PC-3 (cell line): ENCODE data around the gene GLMP. TPM values are rescaled to one million over a fixed set of nuclear protein-coding genes. Genes with fewer than 3 reads are reported as not detected.
A peak's percentile ranks its signal among the peaks of the same experiment; 100 is the strongest.
"Not testable (repeated sequence)": the region's sequence is repeated elsewhere in the genome, so short reads cannot be mapped to it uniquely, and the experiment has no call there.

Experiments
- ATAC-seq: fragments of 200-7000 bp; cut with Tn5 transposase; 2 replicates; pipeline ENCODE4 v1.9.1; 2020; ENCODE audit warnings: mild to moderate bottlenecking, moderate library complexity
- BruUV-seq: library from RNA; stranded (reverse); fragments of 400-500 nt; replicated peaks from 2 replicates; lab custom pipeline; 2021; lab: Mats Ljungman, UMichigan
- CTCF ChIA-PET: fragments of 300-600 bp; sonication (Branson Sonifier 250); formaldehyde crosslinking; loops from one replicate; lab custom pipeline; 2022; ENCODE audit warnings: antibody characterized with exemption; lab: Charles Lee
- POLR2A ChIA-PET: fragments of 300-600 bp; sonication (Branson Sonifier 250); formaldehyde crosslinking; loops from one replicate; lab custom pipeline; 2022; ENCODE audit warnings: antibody characterized with exemption; ENCODE audit not compliant: unreplicated experiment; lab: Charles Lee
- DNase-seq: peaks from one replicate; pipeline ENCODE4 v3.0.0-alpha.2; 2015
- H2AFZ ChIP-seq: fragments of 300-600 bp; sonication (generic); 2 replicates; pipeline ENCODE4 v1.6.0; 2016; ENCODE audit warnings: antibody characterized with exemption, low read length
- H3F3A ChIP-seq: fragments of 300-600 bp; sonication (generic); one replicate; pipeline ENCODE4 v1.6.0; 2017; ENCODE audit warnings: antibody characterized with exemption, low read length, control low read depth, mild to moderate bottlenecking; ENCODE audit not compliant: unreplicated experiment
- H3K27ac ChIP-seq: fragments of 300-600 bp; sonication (generic); 2 replicates; pipeline ENCODE4 v1.5.1; 2016; ENCODE audit warnings: mild to moderate bottlenecking, low read length
- H3K27me3 ChIP-seq: fragments of 300-600 bp; sonication (generic); 2 replicates; pipeline ENCODE4 v1.6.1; 2016; ENCODE audit warnings: low read length, mixed read lengths
- H3K36me3 ChIP-seq: fragments of 300-600 bp; sonication (generic); 2 replicates; pipeline ENCODE4 v1.6.1; 2016; ENCODE audit warnings: low read depth, mixed run types, low read length, mixed read lengths
- H3K4me1 ChIP-seq: fragments of 300-600 bp; sonication (generic); 2 replicates; pipeline ENCODE4 v1.5.1; 2016; ENCODE audit warnings: low read length; ENCODE audit not compliant: insufficient read depth
- H3K4me2 ChIP-seq: fragments of 300-600 bp; sonication (generic); 2 replicates; pipeline ENCODE4 v1.6.0; 2016; ENCODE audit warnings: low read length
- H3K4me3 ChIP-seq: fragments of 300-600 bp; sonication (generic); 2 replicates; pipeline ENCODE4 v1.5.1; 2016; ENCODE audit warnings: mild to moderate bottlenecking, low read length, mixed read lengths
- H3K79me2 ChIP-seq: fragments of 300-600 bp; sonication (generic); 2 replicates; pipeline ENCODE4 v1.6.1; 2017; ENCODE audit warnings: low read length, mixed read lengths
- H3K9ac ChIP-seq: fragments of 300-600 bp; sonication (generic); 2 replicates; pipeline ENCODE4 v1.6.0; 2016; ENCODE audit warnings: mild to moderate bottlenecking, low read length
- H3K9me2 ChIP-seq: fragments of 300-600 bp; sonication (generic); replicated peaks from 2 replicates; pipeline ENCODE4 v1.6.1; 2016; ENCODE audit warnings: mixed run types, low read length, mixed read lengths
- H3K9me3 ChIP-seq: fragments of 300-600 bp; sonication (generic); 2 replicates; pipeline ENCODE4 v1.6.1; 2016; ENCODE audit warnings: low read length, mixed read lengths
- H4K20me1 ChIP-seq: fragments of 300-600 bp; sonication (generic); 2 replicates; pipeline ENCODE4 v1.6.1; 2016; ENCODE audit warnings: low read length, mixed read lengths
- EZH2 ChIP-seq: fragments of 300-600 bp; sonication (generic); IDR thresholded peaks from one replicate; pipeline ENCODE4 v1.6.1; 2017; ENCODE audit warnings: antibody characterized with exemption, mild to moderate bottlenecking, low read length; ENCODE audit not compliant: unreplicated experiment
- EZH2phosphoT487 ChIP-seq: fragments of 300-600 bp; sonication (generic); IDR thresholded peaks from 2 replicates; pipeline ENCODE4 v1.6.1; 2018; ENCODE audit warnings: mild to moderate bottlenecking, antibody characterized with exemption, low read length, borderline replicate concordance
- intact Hi-C: fragments of 100-400 bp; cut with micrococcal nuclease; formaldehyde crosslinking; loops from 2 replicates; pipeline ENCODE4 v1.9.0; 2023
- total RNA-seq: library from RNA; depleted of rRNA; stranded (reverse); fragments of >200 nt; gene quantifications from 2 replicates; pipeline ENCODE4 v1.2.3, GENCODE V29; 2014
- TF ChIP-seq, protein P1 (sequence below): fragments of 300-600 bp; sonication (generic); conservative IDR thresholded peaks from 2 replicates; pipeline ENCODE4 v1.5.1; 2017; ENCODE audit warnings: antibody characterized with exemption, low read depth, mild to moderate bottlenecking, low read length

GLMP gene
- total RNA-seq, 1 experiment from 2014 or later = 49.8 TPM

DNA sequence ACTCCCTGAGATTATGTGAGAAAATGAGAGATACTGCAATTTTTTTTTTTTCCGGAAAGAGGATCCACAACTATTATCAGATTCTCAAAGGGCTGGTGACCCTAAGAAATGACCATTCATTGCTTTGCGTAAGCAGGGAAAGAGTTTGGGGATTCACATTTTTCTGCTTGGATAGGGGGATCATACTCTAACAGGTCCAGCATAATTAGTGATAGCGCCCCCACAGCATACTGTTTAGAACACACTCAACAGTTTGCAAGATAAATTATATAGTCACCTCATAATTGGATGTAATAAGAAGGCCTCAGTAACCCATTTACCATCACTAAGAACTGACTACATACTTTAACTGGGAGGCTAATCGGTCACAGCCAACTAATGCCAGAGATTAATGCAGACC lies 40.8 kb upstream of the GLMP start:
- intact Hi-C loops = no loop called here
- H2AFZ ChIP-seq = no peak overlapping the region
- ChIA-PET CTCF (no interaction called here), POLR2A (no interaction called here)
- H3K36me3 ChIP-seq = peaks cover 38% of the 10 kb centered on the region
- no peak overlapping the region for H3K27ac ChIP-seq
- BruUV-seq = no TSS peak
- no peaks in the 10 kb centered on the region for H3F3A ChIP-seq
- no peak for TF ChIP-seq EZH2
- TF ChIP-seq, protein P1, sequence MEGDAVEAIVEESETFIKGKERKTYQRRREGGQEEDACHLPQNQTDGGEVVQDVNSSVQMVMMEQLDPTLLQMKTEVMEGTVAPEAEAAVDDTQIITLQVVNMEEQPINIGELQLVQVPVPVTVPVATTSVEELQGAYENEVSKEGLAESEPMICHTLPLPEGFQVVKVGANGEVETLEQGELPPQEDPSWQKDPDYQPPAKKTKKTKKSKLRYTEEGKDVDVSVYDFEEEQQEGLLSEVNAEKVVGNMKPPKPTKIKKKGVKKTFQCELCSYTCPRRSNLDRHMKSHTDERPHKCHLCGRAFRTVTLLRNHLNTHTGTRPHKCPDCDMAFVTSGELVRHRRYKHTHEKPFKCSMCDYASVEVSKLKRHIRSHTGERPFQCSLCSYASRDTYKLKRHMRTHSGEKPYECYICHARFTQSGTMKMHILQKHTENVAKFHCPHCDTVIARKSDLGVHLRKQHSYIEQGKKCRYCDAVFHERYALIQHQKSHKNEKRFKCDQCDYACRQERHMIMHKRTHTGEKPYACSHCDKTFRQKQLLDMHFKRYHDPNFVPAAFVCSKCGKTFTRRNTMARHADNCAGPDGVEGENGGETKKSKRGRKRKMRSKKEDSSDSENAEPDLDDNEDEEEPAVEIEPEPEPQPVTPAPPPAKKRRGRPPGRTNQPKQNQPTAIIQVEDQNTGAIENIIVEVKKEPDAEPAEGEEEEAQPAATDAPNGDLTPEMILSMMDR = peak; percentile 78
- DNase-seq (peak; percentile 31), ATAC-seq (no peak)
- peaks cover 60% of the 10 kb centered on the region for H3K79me2 ChIP-seq
- peak overlapping the region; percentile 94 for H3K9ac ChIP-seq
- H3K4me1 ChIP-seq = peaks cover 13% of the 10 kb centered on the region
- H3K27me3 ChIP-seq = no peaks in the 10 kb centered on the region
- H3K9me2 ChIP-seq = no peaks in the 10 kb centered on the region
- peak overlapping the region; percentile 98 for H3K4me3 ChIP-seq
- peaks cover 37% of the 10 kb centered on the region for H4K20me1 ChIP-seq
- H3K4me2 ChIP-seq = peak overlapping the region; percentile 94
- H3K9me3 ChIP-seq = no peaks in the 10 kb centered on the region

DNA sequence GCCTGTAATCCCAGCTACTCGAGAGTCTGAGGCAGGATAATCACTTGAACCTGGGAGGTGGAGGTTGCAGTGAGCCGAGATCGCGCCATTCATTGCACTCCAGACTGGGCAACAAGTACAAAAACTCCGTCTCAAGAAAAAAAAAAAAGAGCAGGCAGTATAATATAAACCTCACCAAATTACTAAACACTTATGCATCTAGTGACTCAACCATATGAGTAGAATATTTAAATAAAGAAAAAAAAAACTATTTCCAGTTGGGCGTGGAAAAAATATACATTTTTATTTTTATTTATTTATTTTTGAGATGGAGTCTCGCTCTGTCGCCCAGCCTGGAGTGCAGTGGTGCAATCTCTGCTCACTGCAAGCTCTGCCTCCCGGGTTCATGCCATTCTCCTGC lies 27.7 kb upstream of the GLMP start:
- H3F3A ChIP-seq, H3K4me3 ChIP-seq, H2AFZ ChIP-seq, BruUV-seq, H3K4me2 ChIP-seq, H3K9me3 ChIP-seq, H3K9me2 ChIP-seq, H3K9ac ChIP-seq, intact Hi-C loops, H3K27me3 ChIP-seq, H3K27ac ChIP-seq, CTCF ChIA-PET, POLR2A ChIA-PET: not testable (repeated sequence)
- peaks cover 18% of the 10 kb centered on the region for H3K79me2 ChIP-seq
- H3K4me1 ChIP-seq = peaks cover 11% of the 10 kb centered on the region
- ATAC-seq (peak; percentile 65), DNase-seq (peak; percentile 64)
- H3K36me3 ChIP-seq = peaks cover 64% of the 10 kb centered on the region
- peaks cover 24% of the 10 kb centered on the region; the same call in 1 of the 2 replicates for H4K20me1 ChIP-seq

DNA sequence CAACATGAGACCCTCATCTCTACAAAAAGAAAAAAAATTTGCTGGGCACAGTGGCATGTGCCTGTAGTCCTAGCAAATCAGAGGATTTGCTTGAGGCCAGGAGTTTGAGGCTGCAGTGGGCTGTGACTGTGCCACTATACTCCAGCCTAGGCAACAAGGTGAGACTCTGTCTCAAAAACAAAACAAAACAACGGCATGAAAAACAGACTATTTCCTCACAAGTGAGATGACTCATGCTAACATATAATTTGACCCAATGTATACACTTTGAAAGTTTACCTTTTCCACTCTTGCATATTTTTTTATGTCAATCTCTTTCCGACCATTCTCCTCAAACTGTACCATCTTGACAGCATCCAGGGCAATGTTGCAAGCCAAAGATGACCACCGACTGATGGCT lies 25.1 kb upstream of the GLMP start:
- DNase-seq (peak; percentile 53), ATAC-seq (peak; percentile 57)
- Histone ChIP-seq H3K9me2 (no peaks in the 10 kb centered on the region), H3F3A (no peaks in the 10 kb centered on the region), H4K20me1 (peaks cover 21% of the 10 kb centered on the region; the same call in 1 of the 2 replicates), H3K9ac (no peak overlapping the region), H2AFZ (no peak overlapping the region), H3K27me3 (no peaks in the 10 kb centered on the region), H3K4me1 (peaks cover 11% of the 10 kb centered on the region), H3K4me2 (no peak overlapping the region), H3K9me3 (no peaks in the 10 kb centered on the region), H3K4me3 (no peak overlapping the region), H3K36me3 (peaks cover 79% of the 10 kb centered on the region), H3K79me2 (peaks cover 19% of the 10 kb centered on the region), H3K27ac (no peak overlapping the region)
- ChIA-PET POLR2A (no interaction called here), CTCF (no interaction called here)
- no TSS peak for BruUV-seq
- TF ChIP-seq EZH2phosphoT487 (no peak), EZH2 (no peak)
- TF ChIP-seq, protein P1 = no peak
- intact Hi-C loops = no loop called here
